ENCODE data around the gene MGAT3.

Gene MGAT3

GRCh38 chr22:39481595-39481994 is 24.8 kb downstream of the MGAT3 start:
- ChIA-PET CTCF (interaction anchor here (0.6 kb wide), 1 partner anchor 1328 kb away, joined by 4 read pairs; no protein-coding TSS in a partner anchor), POLR2A (interaction anchor here (1.1 to 1.2 kb wide), 2 partner anchors 9 to 21 kb away, joined by 3 read pairs; partner anchors contain the start of gene MIEF1)
- TF ChIP-seq BHLHE40 (IDR thresholded peaks at IDR 0.05; ENCODE audit: borderline replicate concordance): no peak
- TF ChIP-seq L3MBTL2 (conservative IDR thresholded peaks at IDR 0.05): no peak
- TF ChIP-seq FOXK2 (IDR thresholded peaks at IDR 0.05): no peak
- no peak for TF ChIP-seq LEF1 (IDR thresholded peaks at IDR 0.05; ENCODE audit: borderline replicate concordance)
- TF ChIP-seq FOXA1 (IDR thresholded peaks at IDR 0.05): no peak
- no peak for TF ChIP-seq PKNOX1 (IDR thresholded peaks at IDR 0.05)
- no peak for TF ChIP-seq ELF4 (IDR thresholded peaks at IDR 0.05)
- no peak for TF ChIP-seq TARDBP (IDR thresholded peaks at IDR 0.05)
- no peak for TF ChIP-seq HDGF (IDR thresholded peaks at IDR 0.05; ENCODE audit: borderline replicate concordance)
- no peak for TF ChIP-seq SP1 (IDR thresholded peaks at IDR 0.05)
- no peak for TF ChIP-seq NFRKB (IDR thresholded peaks at IDR 0.05)
- TF ChIP-seq SUZ12 (IDR thresholded peaks at IDR 0.05): no peak
- no peak for TF ChIP-seq CTBP1 (IDR thresholded peaks at IDR 0.05; ENCODE audit: borderline replicate concordance)
- TF ChIP-seq FOXM1 (IDR thresholded peaks at IDR 0.05; ENCODE audit: borderline replicate concordance): no peak
- TF ChIP-seq ARNT (IDR thresholded peaks at IDR 0.05): no peak
- no peak for TF ChIP-seq ZNF384 (IDR thresholded peaks at IDR 0.05)
- DNase-seq (ENCODE audit: extremely low spot score): no peak

GRCh38 chr22:39482768-39483167 is 26.0 kb downstream of the MGAT3 start:
- no peak for DNase-seq (ENCODE audit: extremely low spot score)
- ChIA-PET POLR2A (interaction anchor here (0.6 to 1.7 kb wide), 6 partner anchors 15 to 163 kb away, joined by 3 to 10 read pairs (median 4); partner anchors contain the start of genes ATF4, MIEF1 and RPL3), CTCF (interaction anchor here (1.6 kb wide), 1 partner anchor 46 kb away, joined by 4 read pairs; no protein-coding TSS in a partner anchor)
- TF ChIP-seq FOXK2 (IDR thresholded peaks at IDR 0.05): no peak
- TF ChIP-seq PKNOX1 (IDR thresholded peaks at IDR 0.05): no peak

GRCh38 chr22:39486951-39487825 is 30.4 kb downstream of the MGAT3 start:
- DNase-seq (ENCODE audit: extremely low spot score): no peak
- POLR2A ChIA-PET: interaction anchor here (1.1 kb wide), 1 partner anchor 33 kb away, joined by 3 read pairs; the partner anchor contains the start of gene ATF4
- no peak for TF ChIP-seq PKNOX1 (IDR thresholded peaks at IDR 0.05)
- TF ChIP-seq FOXM1 (IDR thresholded peaks at IDR 0.05; ENCODE audit: borderline replicate concordance): no peak
- no peak for TF ChIP-seq NFRKB (IDR thresholded peaks at IDR 0.05)
- no peak for TF ChIP-seq LEF1 (IDR thresholded peaks at IDR 0.05; ENCODE audit: borderline replicate concordance)
- TF ChIP-seq HDGF (IDR thresholded peaks at IDR 0.05; ENCODE audit: borderline replicate concordance): no peak
- TF ChIP-seq SUZ12 (IDR thresholded peaks at IDR 0.05): no peak
- TF ChIP-seq SP1 (IDR thresholded peaks at IDR 0.05): no peak
- CTCF ChIA-PET: no interaction called here

- POLR2A ChIA-PET: interaction anchor here (4.1 kb wide), 1 partner anchor 32 kb away, joined by 22 read pairs; the partner anchor contains the start of gene ATF4
- no peak for TF ChIP-seq LEF1 (IDR thresholded peaks at IDR 0.05; ENCODE audit: borderline replicate concordance)
- TF ChIP-seq CTBP1 (IDR thresholded peaks at IDR 0.05; ENCODE audit: borderline replicate concordance): no peak
- no peak for TF ChIP-seq ELF4 (IDR thresholded peaks at IDR 0.05)
- no peak for TF ChIP-seq TARDBP (IDR thresholded peaks at IDR 0.05)
- no peak for DNase-seq (ENCODE audit: extremely low spot score)
- CTCF ChIA-PET: no interaction called here
These were observed 31.2 kb downstream of the MGAT3 start for GRCh38 chr22:39487826-39488520.

- no peak for DNase-seq (ENCODE audit: extremely low spot score)
- ChIA-PET CTCF (interaction anchor here (0.6 kb wide), 1 partner anchor 18 kb away, joined by 3 read pairs; no protein-coding TSS in a partner anchor), POLR2A (interaction anchor here (2.2 to 4.2 kb wide), 3 partner anchors 13 to 169 kb away, joined by 12 to 25 read pairs (median 22); partner anchors contain the start of genes ATF4, MIEF1 and RPL3)
- TF ChIP-seq HDGF (IDR thresholded peaks at IDR 0.05; ENCODE audit: borderline replicate concordance): no peak
- TF ChIP-seq FOXM1 (IDR thresholded peaks at IDR 0.05; ENCODE audit: borderline replicate concordance): no peak
- no peak for TF ChIP-seq FOXA1 (IDR thresholded peaks at IDR 0.05)
These were observed 31.8 kb downstream of the MGAT3 start for GRCh38 chr22:39488563-39489083.
